ENCODE data around the gene CYP2W1.

CYP2W1 gene

GRCh38 chr7:949021-949934 is 33.7 kb upstream of the CYP2W1 start:
- no peak for DNase-seq (ENCODE audit: low read depth, low spot score)
- TF ChIP-seq POLR2AphosphoS5 (IDR thresholded peaks at IDR 0.05; ENCODE audit: borderline replicate concordance, low read depth, low read length) (no peak), EZH2 (IDR thresholded peaks at IDR 0.05) (no peak), FOXP2 (optimal IDR thresholded peaks at IDR 0.05; ENCODE audit: control extremely low read depth, extremely low read length, insufficient read depth) (no peak)
- Histone ChIP-seq H3K36me3 (ENCODE audit: insufficient read depth, low read length) (no peaks in the 10 kb centered on the region), H3K9me3 (ENCODE audit: low read depth, low read length) (no peaks in the 10 kb centered on the region), H3K9ac (ENCODE audit: insufficient read length) (no peak overlapping the region), H3K4me3 (no peak overlapping the region), H3K27ac (no peak overlapping the region)

GRCh38 chr7:951881-952547 is 31.0 kb upstream of the CYP2W1 start:
- Histone ChIP-seq H3K4me3 (no peak overlapping the region), H3K9ac (ENCODE audit: insufficient read length) (no peak overlapping the region), H3K9me3 (ENCODE audit: low read depth, low read length) (no peaks in the 10 kb centered on the region), H3K36me3 (ENCODE audit: insufficient read depth, low read length) (no peaks in the 10 kb centered on the region), H3K27ac (no peak overlapping the region)
- TF ChIP-seq FOXP2 (optimal IDR thresholded peaks at IDR 0.05; ENCODE audit: control extremely low read depth, extremely low read length, insufficient read depth): no peak
- no peak for TF ChIP-seq POLR2AphosphoS5 (IDR thresholded peaks at IDR 0.05; ENCODE audit: borderline replicate concordance, low read depth, low read length)
- TF ChIP-seq EZH2 (IDR thresholded peaks at IDR 0.05): no peak
- no peak for DNase-seq (ENCODE audit: low read depth, low spot score)

DNA sequence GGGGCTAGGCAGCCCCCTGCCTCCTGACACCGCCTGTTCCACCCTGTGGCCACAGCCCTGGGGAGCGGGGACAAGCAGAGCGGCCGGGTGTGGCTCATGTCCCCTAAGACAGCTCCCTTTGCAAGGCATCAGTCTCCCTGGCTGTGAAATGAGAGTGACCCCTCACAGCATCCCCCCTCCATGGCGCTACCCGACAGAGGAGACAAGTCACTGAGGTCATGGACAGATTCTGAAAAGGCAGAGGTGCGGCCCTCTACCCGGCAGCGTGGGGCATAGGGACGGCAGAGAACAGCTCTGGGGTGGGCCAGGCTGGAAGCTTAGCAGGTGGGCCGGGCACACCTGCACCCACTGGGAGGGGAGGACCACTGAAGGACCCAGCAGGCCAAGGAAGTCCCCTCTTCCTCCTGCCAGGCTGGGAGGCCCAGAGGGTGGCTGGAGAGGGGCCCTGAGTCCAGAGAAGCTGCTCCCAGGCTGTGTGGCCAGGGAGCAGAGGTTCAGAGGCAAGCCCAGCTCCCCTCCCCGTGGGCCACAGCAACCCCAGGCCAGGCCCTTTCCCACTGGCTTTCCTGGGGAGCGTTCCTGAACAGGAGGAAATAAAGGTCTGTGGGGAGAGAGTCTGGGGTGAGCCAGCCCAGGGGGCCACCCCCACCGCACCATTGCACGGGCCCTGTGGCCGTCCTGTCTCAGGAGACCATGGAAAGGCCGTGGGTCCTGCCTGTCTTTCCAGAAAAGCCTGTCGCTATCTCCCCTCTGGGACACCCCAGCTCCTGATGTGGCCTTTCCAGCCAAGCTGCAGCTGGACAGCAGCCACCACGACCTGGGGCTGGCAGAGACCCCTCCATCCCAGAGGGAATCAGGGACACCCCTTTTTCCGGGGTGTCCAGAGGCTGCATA is 30.2 kb upstream of the CYP2W1 start:
- no peak overlapping the region for H3K27ac ChIP-seq
- H3K36me3 ChIP-seq (ENCODE audit: insufficient read depth, low read length): no peaks in the 10 kb centered on the region
- DNase-seq (ENCODE audit: low read depth, low spot score): no peak
- H3K4me3 ChIP-seq: no peak overlapping the region
- no peak overlapping the region for H3K9ac ChIP-seq (ENCODE audit: insufficient read length)
- TF ChIP-seq POLR2AphosphoS5 (IDR thresholded peaks at IDR 0.05; ENCODE audit: borderline replicate concordance, low read depth, low read length) (no peak), FOXP2 (optimal IDR thresholded peaks at IDR 0.05; ENCODE audit: control extremely low read depth, extremely low read length, insufficient read depth) (no peak), EZH2 (IDR thresholded peaks at IDR 0.05) (no peak)
- no peaks in the 10 kb centered on the region for H3K9me3 ChIP-seq (ENCODE audit: low read depth, low read length)

DNA sequence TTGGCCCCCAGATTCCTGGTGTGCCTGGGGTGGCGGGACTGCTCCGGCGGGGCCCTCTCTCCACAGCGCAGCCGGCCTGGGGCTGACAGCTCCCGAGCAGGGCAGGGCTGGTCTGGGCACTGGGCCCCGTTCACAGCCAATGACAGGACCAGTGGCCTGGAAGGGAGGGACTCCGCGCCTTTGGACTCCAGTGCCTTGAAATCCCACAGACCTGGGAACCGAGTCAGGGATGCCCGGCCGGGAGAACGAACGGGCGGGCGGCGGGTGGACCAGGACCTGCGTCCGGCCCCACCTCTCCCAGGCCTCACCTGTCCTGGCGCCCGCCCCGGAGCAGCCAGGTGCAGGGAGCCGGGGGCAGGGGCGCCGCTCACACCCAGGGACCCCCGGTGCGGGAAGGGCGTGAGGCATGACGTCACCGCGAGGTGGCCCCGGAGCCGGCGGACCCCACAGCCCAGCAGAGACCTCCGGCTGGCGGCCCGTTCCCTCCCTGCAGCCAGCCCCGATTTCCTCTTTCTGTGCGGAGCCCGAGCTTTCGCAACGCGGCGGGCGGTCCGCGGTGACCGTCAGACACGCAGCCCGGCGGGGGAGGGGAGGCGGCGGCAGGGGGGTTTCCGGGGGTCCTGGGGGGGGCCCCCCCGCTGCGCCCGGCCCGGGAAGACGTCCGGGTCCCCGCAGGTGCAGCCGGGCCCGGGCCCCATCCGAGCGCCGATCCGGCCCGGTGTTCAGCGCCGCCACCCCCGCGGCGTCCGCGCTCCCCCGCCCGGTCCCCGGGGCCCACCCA is 29.2 kb upstream of the CYP2W1 start:
- no peak overlapping the region for H3K27ac ChIP-seq
- peak overlapping the region; percentile 62 for H3K4me3 ChIP-seq
- H3K9me3 ChIP-seq (ENCODE audit: low read depth, low read length): no peaks in the 10 kb centered on the region
- no peaks in the 10 kb centered on the region for H3K36me3 ChIP-seq (ENCODE audit: insufficient read depth, low read length)
- DNase-seq (ENCODE audit: low read depth, low spot score): no peak
- TF ChIP-seq POLR2AphosphoS5 (IDR thresholded peaks at IDR 0.05; ENCODE audit: borderline replicate concordance, low read depth, low read length) (no peak), FOXP2 (optimal IDR thresholded peaks at IDR 0.05; ENCODE audit: control extremely low read depth, extremely low read length, insufficient read depth) (no peak), EZH2 (IDR thresholded peaks at IDR 0.05) (no peak)
- no peak overlapping the region for H3K9ac ChIP-seq (ENCODE audit: insufficient read length)

DNA sequence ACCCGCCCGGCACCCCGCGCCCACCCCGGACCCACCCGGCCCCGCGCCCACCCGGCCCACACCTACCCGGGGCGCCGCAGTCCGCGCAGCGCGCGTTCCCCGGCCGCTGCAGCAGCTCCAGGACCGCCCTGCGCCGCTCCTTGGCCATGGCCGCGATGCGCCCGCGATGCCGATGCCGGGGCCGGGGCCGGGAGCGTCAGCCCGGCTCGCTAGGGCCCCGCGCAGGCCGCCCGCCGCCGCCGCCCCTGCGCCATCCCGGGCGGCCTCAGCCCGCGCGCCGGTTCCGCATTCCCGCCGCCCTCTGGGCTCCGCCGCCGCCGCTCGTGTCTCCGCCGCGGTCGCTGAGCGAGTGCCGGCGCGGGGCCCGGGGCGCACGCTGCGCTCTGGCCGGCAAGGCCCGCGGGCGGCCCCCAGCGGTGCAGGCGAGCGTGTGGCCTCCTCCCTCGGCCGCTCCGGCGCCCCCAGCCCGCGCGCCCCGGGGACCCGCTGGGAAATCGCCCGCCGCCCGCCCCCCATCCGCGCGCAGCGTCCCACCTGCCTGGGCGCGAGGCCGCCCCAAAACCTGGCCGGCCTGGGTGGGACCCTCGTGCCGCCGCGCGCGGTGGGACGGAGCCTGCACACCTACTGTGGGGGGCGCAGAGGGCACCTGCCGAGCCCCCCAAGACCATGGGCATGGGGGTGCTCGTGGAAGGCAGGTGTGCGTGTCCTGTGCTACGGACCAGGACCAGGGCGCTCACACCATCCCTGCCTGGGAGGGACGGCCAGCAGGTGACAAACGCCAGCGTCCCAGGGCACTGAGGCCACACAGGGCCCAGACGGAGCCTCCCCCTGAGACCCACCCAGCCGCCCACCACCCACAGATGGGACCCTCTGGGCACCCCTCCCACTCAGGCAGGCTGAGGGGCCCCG is 28.4 kb upstream of the CYP2W1 start, which contains the start of gene ADAP1:
Gene ADAP1, minus strand, starts transcription at position 351 of the 909 bp plus-strand sequence. Its CDS starts 203 bp downstream, at position 148.
- H3K4me3 ChIP-seq: peak within 1 kb of the TSS; percentile 62
- TF ChIP-seq FOXP2 (optimal IDR thresholded peaks at IDR 0.05; ENCODE audit: control extremely low read depth, extremely low read length, insufficient read depth) (no peak), EZH2 (IDR thresholded peaks at IDR 0.05) (no peak), POLR2AphosphoS5 (IDR thresholded peaks at IDR 0.05; ENCODE audit: borderline replicate concordance, low read depth, low read length) (no peak)
- no peak for DNase-seq (ENCODE audit: low read depth, low spot score)

DNA sequence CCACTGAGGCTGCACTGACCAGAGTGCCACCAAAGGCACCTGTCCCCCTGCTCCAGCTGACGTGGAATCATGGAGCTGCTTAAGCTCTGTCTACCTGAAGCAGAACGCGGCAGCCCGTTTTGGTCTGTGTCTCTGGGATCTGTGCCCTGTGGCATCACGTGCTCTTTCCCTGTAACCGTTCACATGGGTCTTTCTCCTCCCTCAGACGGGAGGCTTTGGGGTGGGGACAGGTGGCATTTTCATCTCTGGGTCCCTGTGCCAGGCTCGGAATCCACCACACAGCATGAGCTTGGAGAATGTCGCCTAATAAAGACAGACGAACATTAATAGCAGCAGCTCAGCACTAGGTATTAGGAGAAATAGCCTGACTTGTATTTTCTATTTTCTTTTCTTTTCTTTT is 26.9 kb upstream of the CYP2W1 start:
- no peak for TF ChIP-seq POLR2AphosphoS5 (IDR thresholded peaks at IDR 0.05; ENCODE audit: borderline replicate concordance, low read depth, low read length)
- TF ChIP-seq FOXP2 (optimal IDR thresholded peaks at IDR 0.05; ENCODE audit: control extremely low read depth, extremely low read length, insufficient read depth): no peak
- TF ChIP-seq EZH2 (IDR thresholded peaks at IDR 0.05): no peak
- DNase-seq (ENCODE audit: low read depth, low spot score): no peak
- Histone ChIP-seq H3K9ac (ENCODE audit: insufficient read length) (no peak overlapping the region), H3K36me3 (ENCODE audit: insufficient read depth, low read length) (no peaks in the 10 kb centered on the region), H3K9me3 (ENCODE audit: low read depth, low read length) (no peaks in the 10 kb centered on the region), H3K27ac (no peak overlapping the region), H3K4me3 (no peak overlapping the region)

More for the DNA sequence above, 28.4 kb upstream of the CYP2W1 start, which contains the start of gene ADAP1:
- H3K27ac ChIP-seq: no peak within 1 kb of the TSS
- H3K9ac ChIP-seq (ENCODE audit: insufficient read length): no peak within 1 kb of the TSS
- no peaks in the 10 kb centered on the region for H3K9me3 ChIP-seq (ENCODE audit: low read depth, low read length)
- no peaks in the 10 kb centered on the region for H3K36me3 ChIP-seq (ENCODE audit: insufficient read depth, low read length)

Measured in SK-N-MC (cell line).